Measurements from ENCODE around the gene CUX1.
"Not testable (repeated sequence)": the region's sequence is repeated elsewhere in the genome, so short reads cannot be mapped to it uniquely, and the experiment has no call there.

CUX1 gene

DNA sequence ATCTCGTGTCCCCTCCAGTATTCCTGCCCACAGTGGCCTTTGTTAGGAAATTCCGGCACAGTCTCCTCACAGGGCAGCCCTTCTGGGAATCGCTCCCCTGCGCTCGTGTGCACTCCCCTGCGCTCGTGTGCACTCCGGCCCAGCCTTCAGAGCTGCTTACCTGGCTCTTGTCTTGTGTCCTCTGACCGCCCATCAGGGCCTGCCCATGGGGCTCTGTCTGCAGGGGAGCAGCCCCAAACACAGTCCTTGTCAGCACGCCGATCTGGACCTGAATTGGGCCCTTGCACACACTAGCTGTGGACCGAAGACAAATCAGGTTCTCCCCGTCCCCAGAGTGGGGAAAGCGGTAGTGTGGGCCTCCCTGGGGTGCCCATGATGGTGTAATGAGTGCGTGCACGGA lies 179.4 kb downstream of the CUX1 start:
- in situ Hi-C loops (cut with MboI; ENCODE audit: low sequenced_read_pairs): no loop called here

GRCh38 chr7:101998029-101998905 lies 180.8 kb downstream of the CUX1 start:
- in situ Hi-C loops (cut with MboI; ENCODE audit: low sequenced_read_pairs): no loop called here

- in situ Hi-C loops (cut with MboI; ENCODE audit: low sequenced_read_pairs): no loop called here
Measured at GRCh38 chr7:101998906-101999240, 181.4 kb downstream of the CUX1 start.

GRCh38 chr7:101999393-101999792 lies 182.0 kb downstream of the CUX1 start:
- in situ Hi-C loops (cut with MboI; ENCODE audit: low sequenced_read_pairs): no loop called here

GRCh38 chr7:102000123-102000522 lies 182.7 kb downstream of the CUX1 start:
- in situ Hi-C loops (cut with MboI; ENCODE audit: low sequenced_read_pairs): no loop called here

DNA sequence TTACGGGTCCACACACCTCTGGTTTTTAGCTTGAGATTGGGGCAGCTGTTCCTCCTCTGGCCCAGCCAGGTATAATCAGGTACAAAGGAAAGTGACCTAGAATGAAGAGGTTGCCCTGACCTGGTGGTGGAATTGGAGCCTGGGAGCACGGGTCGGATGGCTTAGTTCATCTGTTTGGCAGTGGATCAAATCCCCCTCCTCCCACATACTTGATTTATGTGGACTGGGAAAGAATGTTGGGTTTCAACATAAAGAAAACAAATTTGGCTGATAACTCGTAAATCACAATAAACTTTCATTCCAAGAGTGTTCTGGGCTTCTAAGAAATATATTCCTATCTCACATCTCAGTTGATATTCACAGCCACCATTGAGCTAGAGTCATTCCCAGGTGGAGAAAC lies 186.8 kb downstream of the CUX1 start:
- in situ Hi-C loops (cut with MboI; ENCODE audit: low sequenced_read_pairs): no loop called here

DNA sequence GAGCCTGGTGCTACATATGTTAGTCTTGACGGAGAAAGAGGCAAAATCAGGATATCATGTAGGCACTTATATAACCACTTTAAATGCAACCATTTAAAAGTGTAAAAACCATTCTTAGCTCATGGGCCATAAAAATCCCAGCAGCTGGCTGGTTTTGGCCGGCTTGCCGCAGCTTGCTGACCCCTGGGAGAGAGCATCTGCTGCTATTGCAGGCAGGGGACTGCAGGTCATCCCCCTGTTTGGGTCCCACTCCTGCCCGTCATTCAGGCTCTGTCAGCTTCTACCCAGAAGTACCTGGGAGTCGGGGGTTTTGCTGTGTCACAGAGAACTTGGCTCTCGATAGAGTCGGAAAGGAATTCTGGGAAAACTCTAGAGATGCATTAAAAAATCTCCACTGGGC lies 187.4 kb downstream of the CUX1 start:
- in situ Hi-C loops (cut with MboI; ENCODE audit: low sequenced_read_pairs): no loop called here

DNA sequence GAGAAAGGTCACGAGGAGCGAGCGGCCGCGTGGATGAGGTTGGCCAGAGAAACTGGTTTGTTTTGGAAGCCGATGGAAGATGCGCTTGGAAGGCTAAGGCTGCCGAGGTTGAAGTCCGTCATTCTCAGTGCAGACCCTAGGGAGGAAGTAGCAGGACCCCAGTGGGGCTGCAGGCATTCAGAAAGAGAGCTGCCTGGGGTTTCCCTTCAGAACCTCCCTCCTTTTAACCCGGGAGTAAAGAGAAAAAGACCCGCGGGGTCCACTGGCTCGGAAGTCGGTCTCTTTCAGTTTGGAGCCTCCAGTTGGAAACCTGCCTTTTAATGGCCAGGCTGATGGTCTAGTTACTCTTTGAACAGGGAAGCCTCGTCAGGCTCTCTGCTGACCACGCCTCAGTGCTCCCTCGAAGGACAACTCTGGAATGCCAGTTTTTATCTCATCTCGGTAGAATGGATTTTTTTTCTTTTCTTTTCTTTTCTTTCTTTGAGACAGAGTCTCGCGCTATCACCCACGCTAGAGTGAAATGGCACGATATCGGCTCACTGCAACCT lies 188.6 kb downstream of the CUX1 start:
- in situ Hi-C loops (cut with MboI; ENCODE audit: low sequenced_read_pairs): no loop called here

DNA sequence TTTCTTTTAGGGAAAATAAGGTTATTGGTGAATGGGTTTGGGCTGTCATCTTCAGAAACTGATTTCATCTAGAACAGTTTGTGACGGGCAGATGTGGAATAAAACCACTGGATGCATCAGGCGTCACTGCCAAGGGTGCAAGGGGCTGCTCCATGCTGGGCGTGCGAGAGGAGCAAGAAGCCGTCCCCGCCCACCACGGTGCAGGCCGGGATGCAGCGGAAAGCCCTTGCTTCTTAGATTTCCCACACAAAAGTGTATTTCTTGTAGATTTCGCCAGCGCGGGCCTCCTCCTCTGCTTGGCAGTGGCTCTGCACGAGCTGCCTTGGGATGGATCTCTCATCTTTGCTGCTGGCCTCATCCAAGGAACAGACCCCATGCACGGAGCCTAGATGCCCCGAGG lies 189.3 kb downstream of the CUX1 start:
- in situ Hi-C loops (cut with MboI; ENCODE audit: low sequenced_read_pairs): no loop called here

GRCh38 chr7:102008535-102009262 lies 191.3 kb downstream of the CUX1 start:
- in situ Hi-C loops (cut with MboI; ENCODE audit: low sequenced_read_pairs): no loop called here

DNA sequence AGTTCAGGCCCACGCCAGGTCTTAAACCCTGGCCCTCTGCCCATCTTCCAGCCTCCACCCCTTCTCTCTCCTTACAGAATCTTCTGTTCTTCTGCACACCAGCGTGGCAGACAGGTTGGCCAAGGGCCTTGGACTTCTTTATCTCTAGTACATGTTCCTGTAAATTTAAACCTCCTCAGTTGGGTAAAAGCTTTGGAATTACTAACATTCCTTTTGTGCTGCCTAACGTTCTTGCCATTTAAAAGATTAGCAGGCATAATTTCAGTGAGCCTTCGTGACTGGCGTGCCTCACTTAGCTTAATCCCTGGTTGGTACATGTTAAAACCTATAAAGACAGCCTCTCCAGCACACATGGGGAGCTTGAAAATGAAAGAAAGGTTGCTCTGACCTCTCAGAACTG lies 192.2 kb downstream of the CUX1 start:
- in situ Hi-C loops (cut with MboI; ENCODE audit: low sequenced_read_pairs): no loop called here

DNA sequence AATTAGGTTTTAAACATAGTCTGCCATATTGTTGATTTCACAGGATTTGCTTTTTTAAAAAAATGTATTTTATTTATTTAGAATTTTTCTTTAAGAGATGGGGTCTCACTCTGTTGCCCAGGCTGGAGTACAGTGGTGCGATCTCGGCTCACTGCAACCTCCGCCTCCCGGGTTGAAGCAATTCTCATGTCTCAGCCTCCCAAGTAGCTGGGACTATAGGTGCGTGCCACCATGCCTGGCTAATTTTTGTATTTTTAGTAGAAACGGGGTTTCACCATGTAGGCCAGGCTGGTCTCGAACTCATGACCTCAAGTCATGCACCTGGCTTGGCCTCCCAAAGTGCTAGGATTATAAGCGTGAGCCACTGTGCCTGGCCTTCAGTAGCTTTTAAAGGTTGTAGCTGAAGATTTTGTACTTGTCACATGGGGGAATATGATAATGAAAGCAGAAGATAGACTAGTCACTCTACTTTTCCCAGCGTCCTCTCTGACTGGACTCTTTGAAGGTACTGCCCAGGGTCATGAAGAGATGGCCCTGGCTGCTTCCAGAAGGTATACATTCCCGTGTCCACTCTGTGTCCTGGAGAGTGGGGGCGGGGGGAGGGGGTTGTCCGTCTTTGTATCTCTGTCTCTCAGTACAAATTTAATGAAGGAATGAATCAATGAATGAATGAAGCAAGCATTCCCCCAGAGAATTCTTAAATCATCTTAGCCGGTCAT lies 194.8 kb downstream of the CUX1 start:
- in situ Hi-C loops (cut with MboI; ENCODE audit: low sequenced_read_pairs): not testable (repeated sequence)

GRCh38 chr7:102012941-102013461 lies 195.6 kb downstream of the CUX1 start:
- in situ Hi-C loops (cut with MboI; ENCODE audit: low sequenced_read_pairs): no loop called here

GRCh38 chr7:102018876-102019275 lies 201.4 kb downstream of the CUX1 start:
- in situ Hi-C loops (cut with MboI; ENCODE audit: low sequenced_read_pairs): no loop called here

GRCh38 chr7:102019461-102019860 lies 202.0 kb downstream of the CUX1 start:
- in situ Hi-C loops (cut with MboI; ENCODE audit: low sequenced_read_pairs): no loop called here

- in situ Hi-C loops (cut with MboI; ENCODE audit: low sequenced_read_pairs): no loop called here
Measured at GRCh38 chr7:102021841-102022618, 204.6 kb downstream of the CUX1 start.

- in situ Hi-C loops (cut with MboI; ENCODE audit: low sequenced_read_pairs): no loop called here
Measured at GRCh38 chr7:102024005-102024768, 206.8 kb downstream of the CUX1 start.

- in situ Hi-C loops (cut with MboI; ENCODE audit: low sequenced_read_pairs): no loop called here
Measured at GRCh38 chr7:102024769-102025391, 207.5 kb downstream of the CUX1 start.

DNA sequence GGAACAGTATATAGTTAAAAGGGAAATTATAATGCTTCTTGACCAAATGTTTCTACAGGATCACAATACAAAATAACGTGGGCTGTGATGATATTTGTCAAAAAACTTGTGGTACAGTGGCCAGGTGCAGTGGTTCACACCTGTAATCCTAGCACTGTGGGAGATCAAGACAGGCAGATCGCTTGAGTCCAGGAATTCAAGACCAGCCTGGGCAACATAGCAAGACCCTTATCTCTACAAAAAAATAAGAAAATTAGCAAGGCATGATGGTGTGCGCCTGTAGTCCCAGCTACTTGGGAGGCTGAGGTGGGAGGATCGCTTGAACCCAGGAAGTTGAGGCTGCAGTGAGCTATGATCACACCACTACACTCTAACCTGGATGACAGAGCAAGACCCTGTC lies 208.4 kb downstream of the CUX1 start:
- in situ Hi-C loops (cut with MboI; ENCODE audit: low sequenced_read_pairs): not testable (repeated sequence)
